ENCODE data around the gene ZSWIM7.

ZSWIM7 gene

DNA sequence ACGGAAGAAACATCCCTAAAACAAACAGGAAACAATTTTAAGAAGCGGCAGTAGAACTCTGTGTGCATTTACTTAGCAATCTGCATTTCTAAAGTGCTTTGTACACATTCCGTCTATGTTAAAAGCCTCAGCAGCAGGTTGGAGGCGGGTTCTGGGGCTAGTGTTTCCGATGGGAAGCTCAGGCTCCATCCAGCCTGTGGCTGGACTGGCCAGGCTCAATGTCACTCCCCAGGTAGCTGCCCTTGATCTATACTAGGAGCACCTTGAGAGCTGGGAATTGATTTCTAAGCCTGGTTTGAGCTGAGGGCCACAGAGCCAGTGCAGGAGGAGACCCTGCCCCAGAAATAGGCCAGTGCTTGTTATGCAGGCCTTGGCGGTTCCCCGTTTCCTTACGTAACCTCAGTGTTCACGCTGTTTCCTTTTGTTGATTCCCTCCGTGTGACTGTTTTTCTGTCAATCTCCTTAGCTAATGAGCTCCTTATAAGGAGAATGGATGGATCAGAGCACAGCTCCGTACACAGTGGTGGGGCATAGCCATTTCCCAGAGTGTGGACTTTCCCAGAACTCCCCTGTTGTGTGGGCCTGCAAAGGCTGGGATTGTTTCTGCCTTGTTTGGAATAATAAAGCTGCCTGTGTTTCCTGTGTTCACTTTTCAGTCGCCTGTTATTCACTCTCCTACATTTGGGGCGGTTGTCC is 33.2 kb downstream of the ZSWIM7 start:
- DNase-seq (ENCODE audit: low read depth, low spot score), result peak; percentile 54
- H3K4me3 ChIP-seq (ENCODE audit: low read length), result peak overlapping the region; percentile 37

DNA sequence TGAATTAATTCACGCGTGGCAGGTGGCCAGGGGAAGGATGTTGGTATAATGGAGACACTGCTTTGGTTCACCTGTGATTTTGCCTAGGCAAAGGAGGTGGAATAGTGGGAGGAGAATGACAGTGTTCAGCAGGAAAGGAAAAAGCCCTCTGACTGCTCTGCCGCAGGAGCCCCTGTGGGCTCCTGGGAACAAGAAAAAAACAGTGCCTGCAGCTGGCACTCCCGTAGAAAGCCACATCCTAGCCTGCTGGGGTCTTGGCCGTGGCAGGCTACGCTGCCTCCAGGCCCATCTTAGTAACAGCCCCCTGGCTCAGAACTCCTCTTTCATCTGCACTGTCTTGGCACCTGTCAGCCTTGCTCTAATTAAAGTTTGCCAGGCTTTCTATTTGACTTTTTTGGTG is 34.0 kb downstream of the ZSWIM7 start:
- peak; percentile 87 for DNase-seq (ENCODE audit: low read depth, low spot score)
- H3K4me3 ChIP-seq (ENCODE audit: low read length), result peak overlapping the region; percentile 37

DNA sequence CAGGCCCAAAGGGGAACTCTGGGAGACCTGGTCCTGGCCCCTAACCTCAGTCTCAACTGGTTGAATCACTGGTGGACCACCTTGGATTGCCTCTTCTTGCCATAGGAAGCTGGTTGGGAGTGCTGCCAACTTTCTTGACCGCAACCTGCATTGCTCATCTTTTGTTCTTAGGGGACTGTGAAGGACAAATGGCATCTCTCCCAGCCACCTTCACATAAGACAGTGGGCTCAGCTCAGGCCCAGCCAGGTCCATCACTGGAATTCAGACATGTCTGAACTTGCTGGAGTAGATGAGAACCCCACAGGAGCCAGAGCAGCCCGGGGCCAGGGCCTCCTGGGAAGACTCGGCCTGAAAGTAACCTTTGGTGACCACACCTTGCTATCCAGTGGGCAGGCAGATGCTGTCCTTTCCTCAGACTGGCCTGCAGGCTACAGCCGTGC is 35.8 kb downstream of the ZSWIM7 start:
- DNase-seq (ENCODE audit: low read depth, low spot score), result no peak
- no peak overlapping the region for H3K4me3 ChIP-seq (ENCODE audit: low read length)

DNA sequence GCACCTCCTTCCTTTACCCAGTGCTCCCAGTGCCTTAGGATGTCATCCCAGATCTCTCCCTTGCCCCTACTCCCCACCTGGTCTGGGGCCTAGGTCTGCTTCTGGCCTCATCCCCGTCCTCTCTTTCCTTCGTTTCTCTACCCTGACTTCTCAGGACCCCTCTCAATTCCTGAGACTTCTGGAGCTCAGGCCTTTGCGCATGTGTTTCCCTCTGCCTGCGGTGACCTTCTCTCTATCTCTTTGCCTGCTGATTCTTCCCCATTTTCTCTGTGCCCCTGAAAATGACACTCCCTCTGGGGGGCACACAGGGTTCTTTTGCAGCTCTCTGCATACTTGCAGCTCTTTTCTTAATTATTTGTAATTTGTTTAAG is 41.0 kb downstream of the ZSWIM7 start:
- DNase-seq (ENCODE audit: low read depth, low spot score), result no peak
- no peak overlapping the region for H3K4me3 ChIP-seq (ENCODE audit: low read length)

DNA sequence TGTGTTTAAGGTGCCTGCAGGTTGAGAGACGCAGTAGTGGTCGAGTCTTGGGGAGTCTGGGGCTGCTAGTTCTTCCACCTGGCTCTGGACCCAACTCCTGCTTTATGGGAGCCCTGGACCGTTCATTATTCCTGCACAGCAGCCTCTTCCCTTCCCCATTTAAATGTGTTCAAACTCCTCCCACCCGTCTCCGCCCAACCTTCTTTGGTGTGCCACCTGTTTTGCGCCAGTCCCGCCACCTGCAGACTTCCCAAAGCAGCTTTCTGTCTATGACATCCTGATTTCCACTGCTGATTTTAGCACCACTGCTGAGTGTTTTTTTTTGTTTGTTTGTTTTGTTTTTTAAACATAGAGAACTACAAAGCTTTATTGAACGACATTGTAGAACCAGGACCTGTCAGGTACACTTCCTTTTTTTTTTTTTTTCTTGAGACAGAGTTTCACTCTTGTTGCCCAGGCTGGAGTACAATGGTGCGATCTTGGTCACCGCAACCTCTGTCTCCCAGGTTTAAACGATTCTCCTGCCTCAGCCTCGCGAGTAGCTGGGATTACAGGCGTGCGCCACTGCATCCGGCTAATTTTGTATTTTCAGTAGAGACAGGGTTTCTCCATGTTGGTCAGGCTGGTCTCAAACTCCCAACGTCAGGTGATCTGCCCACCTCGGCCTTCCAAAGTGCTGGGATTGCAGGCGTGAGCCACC is 41.7 kb downstream of the ZSWIM7 start:
- no peak overlapping the region for H3K4me3 ChIP-seq (ENCODE audit: low read length)
- DNase-seq (ENCODE audit: low read depth, low spot score), result no peak

DNA sequence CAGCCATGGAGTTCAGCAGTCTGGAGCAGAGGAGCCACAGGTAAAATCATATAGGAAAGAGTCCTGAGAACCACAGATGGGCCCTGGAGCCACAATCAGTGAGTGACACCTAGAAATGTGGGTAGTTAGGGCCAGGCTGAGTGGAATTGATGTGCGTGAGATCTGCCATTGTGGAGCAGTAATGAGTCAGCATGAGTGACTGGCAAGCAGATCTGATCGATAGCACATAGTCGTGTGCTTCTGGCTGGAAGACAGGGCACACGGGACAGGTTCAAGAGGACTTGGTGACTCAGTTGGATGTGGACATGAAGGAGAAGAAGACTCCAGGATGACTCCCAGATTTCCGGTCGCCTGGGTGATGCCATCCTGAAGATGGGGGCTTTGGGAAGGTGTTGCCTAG is 42.3 kb downstream of the ZSWIM7 start:
- no peak overlapping the region for H3K4me3 ChIP-seq (ENCODE audit: low read length)
- no peak for DNase-seq (ENCODE audit: low read depth, low spot score)

DNA sequence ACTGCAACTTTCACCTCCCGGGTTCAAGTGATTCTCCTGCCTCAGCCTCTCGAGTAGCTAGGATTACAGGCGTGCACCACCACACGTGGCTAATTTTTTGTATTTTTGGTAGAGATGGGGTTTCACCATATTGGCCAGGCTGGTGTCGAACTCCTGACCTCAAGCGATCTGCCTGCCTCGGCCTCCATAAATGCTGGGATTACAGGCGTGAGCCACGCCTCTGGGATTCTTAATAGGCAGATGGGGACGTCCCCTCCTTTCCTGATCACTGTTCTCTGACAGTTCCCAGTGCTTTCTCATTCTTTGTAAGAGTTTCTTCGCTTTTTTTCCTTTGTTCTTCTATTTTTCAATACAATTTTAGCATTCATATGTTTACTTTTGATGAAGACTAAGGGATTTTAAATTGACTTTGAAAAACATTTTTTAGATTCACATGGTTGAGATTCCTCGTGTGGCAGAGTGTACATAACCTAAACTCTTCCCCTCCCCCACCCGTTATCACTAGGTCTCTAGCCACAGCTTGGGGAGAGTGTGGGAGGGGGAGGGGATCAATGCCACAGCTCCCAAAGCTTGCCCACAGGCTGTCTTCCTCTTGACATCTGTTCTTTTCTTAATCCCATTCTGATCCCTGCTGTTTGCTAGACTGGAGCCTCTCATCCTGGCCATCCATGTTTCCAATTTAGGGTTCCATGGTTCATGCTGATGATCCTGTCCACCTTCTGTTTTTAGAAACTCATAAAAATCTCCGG is 43.5 kb downstream of the ZSWIM7 start:
- H3K4me3 ChIP-seq (ENCODE audit: low read length), result no peak overlapping the region
- DNase-seq (ENCODE audit: low read depth, low spot score), result peak; percentile 47

DNA sequence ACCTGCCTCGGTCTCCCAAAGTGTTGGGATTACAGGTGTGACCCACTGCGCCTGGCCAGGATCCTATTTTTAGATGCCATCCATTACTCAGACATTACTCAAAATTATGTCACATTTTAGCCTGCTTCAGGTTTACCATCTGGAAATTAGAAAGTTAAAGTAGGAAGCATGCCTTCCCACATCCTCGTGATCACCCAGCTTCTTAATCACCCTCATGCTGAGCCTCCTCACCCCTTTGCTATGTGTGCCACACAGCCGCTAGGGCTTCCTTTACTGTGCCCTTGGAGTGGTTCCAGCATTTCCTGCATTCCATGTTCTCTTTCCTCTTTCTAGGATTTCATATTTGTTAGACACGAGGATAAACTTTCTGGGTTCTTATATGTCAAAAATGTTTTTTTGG is 45.3 kb downstream of the ZSWIM7 start:
- no peak for DNase-seq (ENCODE audit: low read depth, low spot score)
- H3K4me3 ChIP-seq (ENCODE audit: low read length), result no peak overlapping the region

DNA sequence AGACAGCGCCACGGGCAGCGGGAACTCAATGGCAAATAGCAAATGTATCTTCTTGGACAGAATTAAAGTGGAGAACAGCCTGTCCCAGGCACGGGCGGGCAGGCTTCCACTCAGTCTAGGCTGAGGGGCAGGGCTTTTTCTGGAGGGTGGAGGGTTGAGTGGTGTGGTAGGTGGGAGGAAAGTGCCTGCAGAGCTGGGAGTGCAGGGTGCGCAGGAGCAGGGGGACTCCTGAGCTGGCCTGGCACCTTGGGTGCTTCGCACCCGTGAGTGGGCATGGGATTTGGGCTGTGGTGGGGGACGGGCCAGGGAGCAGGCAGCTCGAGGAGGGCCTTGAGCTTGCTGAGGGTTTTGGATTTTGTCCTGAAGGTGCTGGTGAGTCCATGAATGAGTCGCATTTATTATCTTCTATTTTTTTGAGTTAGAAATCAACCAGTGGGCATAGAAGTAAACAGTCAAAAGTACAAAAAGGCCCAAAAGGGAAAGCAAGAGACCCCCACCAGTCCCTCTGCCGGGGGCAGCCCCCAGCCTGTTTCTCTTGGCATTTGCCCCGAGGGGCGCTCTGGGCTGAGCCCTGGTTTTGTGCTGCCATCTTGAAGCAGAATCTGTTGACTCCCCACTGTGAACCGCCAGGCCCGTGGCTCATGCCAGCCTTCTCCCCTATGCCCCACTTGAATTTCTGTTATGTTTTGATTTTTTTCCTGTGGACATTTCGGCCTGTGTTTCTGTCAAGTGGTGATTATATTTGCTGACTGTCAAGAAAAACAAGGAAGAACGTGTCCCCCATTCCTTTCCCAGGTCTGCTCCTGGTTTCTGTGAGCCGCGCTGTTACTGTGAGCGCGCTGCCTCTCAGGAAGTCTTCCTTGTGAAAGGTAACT is 46.4 kb downstream of the ZSWIM7 start:
- no peak overlapping the region for H3K4me3 ChIP-seq (ENCODE audit: low read length)
- DNase-seq (ENCODE audit: low read depth, low spot score), result no peak

DNA sequence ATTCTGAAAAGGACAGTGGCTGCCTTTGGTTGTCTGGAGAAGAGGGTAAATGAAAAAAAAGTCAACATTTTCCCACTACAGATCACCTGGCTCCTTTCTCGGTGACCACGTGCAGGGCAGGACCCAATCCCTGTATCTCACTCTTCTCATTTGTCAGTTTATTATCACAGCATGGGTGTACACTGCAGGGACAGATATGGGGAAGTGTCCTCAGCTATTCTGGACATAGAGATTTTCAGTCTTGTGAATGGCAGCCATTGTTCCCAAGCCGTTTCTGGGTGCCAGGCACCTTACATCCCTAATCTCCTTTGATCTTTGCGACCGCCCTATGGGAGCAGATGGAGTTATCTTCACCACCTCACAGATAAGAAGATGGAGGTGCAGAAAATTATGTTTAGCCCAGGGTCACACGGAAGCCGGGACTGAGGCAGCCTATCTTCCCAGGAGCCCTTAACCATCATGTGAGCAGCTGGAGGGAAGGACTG is 47.4 kb downstream of the ZSWIM7 start:
- H3K4me3 ChIP-seq (ENCODE audit: low read length), result no peak overlapping the region
- DNase-seq (ENCODE audit: low read depth, low spot score), result no peak

DNA sequence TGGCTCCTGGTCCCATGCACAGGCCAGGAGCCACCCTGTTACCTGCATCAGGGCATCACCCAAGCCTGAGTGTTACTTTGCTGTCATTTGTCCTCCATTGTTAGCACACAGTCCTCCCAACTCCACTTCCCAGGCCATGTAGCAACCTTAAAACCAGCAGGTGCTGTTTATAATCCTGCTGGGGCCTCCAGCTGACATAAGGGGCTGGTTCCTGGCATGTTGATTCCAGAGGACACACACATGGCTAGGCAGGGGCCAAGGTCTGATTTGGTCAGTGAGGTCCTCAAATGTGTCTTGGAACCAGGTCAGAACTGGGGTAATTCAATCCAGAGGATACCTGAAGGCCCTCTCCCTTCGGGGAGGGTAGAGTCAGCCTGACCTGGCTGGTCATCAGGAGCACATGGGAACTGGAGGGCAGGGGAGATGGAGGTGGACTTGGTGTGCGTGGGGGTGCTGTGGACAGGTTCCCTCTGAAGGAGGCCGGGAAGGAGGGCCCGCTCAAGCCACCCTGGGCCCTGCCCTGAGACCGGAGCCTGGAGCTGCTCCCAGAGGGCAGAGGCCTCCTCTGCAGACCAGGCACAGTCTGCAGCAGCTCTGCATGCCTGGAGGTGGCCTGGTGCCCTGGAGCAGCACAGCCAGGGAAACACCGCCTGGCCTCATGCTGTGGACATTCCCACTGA is 48.0 kb downstream of the ZSWIM7 start:
- DNase-seq (ENCODE audit: low read depth, low spot score), result no peak
- H3K4me3 ChIP-seq (ENCODE audit: low read length), result no peak overlapping the region

DNA sequence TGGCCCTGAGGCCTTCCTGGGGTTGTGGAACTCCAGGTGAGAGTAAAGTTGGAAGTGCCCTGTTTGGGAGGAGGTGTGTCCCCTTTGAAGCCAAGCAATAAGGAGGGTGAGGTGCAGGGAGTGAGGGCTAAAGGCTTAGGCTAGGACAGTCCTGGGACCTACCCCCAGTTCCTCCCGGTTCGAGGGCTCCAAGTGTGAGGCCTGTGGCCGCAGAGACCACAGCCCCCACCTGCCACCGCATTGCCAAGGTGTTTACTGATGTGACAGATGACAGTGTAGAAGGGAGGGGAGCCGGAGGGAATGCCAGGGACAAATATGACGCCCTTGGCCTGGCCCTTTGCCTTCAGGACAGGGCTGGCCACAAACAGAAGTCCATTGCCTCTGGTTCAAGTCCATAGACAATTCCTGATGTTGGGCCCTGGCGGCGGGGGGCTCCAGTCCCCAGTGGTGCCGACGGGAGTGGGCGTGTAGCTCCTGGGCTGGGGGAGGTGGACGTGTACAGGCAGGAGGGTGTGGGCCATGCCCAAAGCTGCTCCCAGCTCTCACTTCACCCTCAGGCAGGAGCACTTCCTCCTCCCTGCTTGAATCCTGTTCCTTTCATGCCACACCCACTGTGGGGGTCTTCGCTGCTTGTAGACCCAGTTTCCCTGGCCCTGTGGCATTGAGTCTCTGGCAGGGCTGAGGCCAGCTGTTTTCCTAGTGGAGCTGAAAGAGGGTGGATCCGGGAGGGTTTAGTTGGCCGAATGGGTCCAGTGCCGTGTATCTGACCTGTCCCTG is 51.3 kb downstream of the ZSWIM7 start:
- H3K4me3 ChIP-seq (ENCODE audit: low read length), result no peak overlapping the region
- DNase-seq (ENCODE audit: low read depth, low spot score), result no peak

DNA sequence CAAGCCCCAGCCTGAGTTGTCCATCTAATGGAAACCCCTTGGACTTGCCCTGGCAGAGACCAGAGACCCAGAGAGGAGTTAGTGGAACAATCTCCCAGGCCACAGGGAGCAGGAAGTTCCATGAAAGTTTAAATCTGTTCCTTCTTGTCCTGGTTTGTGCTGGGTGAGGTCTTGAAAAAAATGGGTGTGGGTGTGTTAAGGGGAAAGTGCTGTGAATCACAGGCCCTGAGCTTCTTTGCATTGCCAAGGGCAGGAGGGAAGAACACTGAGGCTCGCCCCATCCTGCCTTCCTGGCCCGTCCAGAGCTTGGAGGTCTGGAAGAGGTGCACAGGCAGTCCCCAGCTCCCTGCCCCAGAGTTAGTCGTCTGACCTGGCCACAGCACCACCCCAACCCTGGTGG is 52.2 kb downstream of the ZSWIM7 start:
- no peak for DNase-seq (ENCODE audit: low read depth, low spot score)
- H3K4me3 ChIP-seq (ENCODE audit: low read length), result no peak overlapping the region

DNA sequence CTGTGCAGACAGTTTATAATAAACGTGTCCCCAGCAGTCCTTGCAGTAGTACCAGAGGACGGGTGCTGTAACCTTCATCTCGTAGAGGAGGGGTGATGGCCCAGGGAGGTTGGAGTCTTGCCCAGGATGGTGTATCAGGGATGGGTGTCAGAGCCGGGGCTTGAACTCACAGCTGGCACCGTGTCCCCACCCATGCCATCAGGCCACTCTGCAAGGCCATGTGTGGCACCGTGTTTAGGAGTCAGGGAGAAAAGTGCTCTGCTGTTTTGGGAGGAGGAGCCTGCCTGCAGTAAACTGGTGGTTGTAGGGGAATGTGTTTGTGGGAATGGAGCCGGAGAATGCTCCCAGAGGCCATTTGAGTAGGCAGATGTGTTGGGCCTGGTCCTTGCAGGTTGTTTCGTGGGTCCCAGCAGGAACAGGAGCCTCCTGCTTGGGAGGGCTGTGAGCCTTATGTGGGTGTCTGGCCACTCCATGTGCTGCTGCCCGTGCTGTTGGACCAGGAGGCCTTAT is 52.8 kb downstream of the ZSWIM7 start:
- no peak for DNase-seq (ENCODE audit: low read depth, low spot score)
- no peak overlapping the region for H3K4me3 ChIP-seq (ENCODE audit: low read length)

DNA sequence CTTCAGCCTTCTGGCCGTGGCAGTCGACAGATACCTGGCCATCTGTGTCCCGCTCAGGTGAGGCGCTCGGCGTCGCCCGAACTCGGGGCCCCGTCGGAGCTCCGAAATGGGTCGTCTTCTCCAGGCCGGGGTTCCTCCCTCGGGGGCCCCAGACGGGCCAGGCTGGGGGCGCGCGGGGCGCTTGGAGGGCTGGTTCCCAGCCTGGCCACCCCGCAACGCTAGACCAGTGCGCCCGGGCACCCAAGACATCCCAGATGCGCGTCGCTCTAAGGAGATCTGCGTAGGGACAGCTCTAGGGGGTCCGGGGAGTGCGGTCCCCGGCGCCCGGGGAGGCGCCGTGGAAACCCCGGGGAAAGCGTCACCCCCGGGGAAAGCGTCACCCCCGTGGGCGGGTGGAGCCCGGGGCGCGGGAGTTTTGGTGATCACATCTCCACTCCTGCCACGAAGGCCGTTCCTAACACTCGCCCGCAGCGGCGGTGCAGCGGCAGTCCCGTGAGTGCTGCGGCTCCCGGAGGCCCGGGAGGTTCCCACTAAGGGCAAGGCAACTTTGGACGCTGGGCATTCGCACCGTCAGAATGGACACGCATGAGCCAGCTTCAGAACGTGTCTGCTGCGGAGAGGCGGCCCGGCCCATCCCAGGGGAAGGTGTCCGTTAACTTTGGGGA is 53.8 kb downstream of the ZSWIM7 start:
- H3K4me3 ChIP-seq (ENCODE audit: low read length), result peak overlapping the region; percentile 62
- DNase-seq (ENCODE audit: low read depth, low spot score), result no peak

DNA sequence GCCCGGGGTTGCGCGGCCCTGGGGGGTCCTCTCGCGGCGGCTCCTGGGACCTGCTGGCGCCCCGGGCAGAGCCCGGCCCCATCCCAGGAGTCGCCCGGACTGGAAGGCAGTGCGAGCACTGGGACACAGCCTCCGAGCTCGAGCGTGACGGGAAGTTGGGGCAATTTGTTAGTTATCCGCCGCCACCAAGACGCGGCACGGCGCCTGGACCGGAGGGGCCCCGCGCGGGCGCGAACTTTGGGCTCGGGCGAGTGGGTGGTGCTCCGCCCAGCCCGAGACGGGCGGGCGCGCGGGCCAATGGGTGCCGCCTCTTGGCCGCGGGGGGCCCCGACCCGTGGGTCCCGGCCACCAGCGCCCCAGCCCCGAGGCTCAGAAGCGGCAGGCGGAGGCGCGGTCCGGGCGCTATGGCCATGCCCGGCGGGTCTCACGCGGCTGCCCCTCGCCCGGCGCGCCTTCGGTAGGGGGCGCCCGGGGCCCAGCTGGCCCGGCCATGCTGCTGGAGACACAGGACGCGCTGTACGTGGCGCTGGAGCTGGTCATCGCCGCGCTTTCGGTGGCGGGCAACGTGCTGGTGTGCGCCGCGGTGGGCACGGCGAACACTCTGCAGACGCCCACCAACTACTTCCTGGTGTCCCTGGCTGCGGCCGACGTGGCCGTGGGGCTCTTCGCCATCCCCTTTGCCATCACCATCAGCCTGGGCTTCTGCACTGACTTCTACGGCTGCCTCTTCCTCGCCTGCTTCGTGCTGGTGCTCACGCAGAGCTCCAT is 54.6 kb downstream of the ZSWIM7 start, which contains the start of gene ADORA2B:
ADORA2B (plus strand) TSS at position 372 of the 768 bp plus-strand sequence; CDS start at position 491, 119 bp downstream.
- no peak for DNase-seq (ENCODE audit: low read depth, low spot score)
- H3K4me3 ChIP-seq (ENCODE audit: low read length), result peak within 1 kb of the TSS; percentile 62
